Measurements from ENCODE around the gene ADARB1. TPM values are rescaled to one million over a fixed set of nuclear protein-coding genes. Genes with fewer than 3 reads are reported as not detected.

The ADARB1 gene
- total and polyA plus RNA-seq, 2 of the 4 experiments (the other 2 are of a cell fraction): 39.8 to 47.3 TPM

GRCh38 chr21:45079351-45079750, 5.0 kb downstream of the ADARB1 start:
- intact Hi-C loops (cut with micrococcal nuclease): no loop called here
- H4K8ac ChIP-seq (ENCODE audit: low read depth in 2 of 2, low read length in 2 of 2): peak overlapping the region in 1 of 2 experiments; percentile 52; a peak in 2 of 4 replicates
- no peaks in the 10 kb centered on the region for H3K9me3 ChIP-seq (ENCODE audit: control insufficient read depth, insufficient read depth, low read length)
- ChIA-PET POLR2A (ENCODE audit: unreplicated experiment) (no interaction called here), CTCF (no interaction called here)
- peak overlapping the region; percentile 39 for H2BK5ac ChIP-seq (ENCODE audit: low read depth, low read length, poor library complexity, severe bottlenecking)
- no peaks in the 10 kb centered on the region for H3K27me3 ChIP-seq (ENCODE audit: control insufficient read depth, insufficient read depth, low read length)
- H3K4ac ChIP-seq (ENCODE audit: low read depth, low read length): peak overlapping the region; percentile 48
- in situ Hi-C loops (cut with MboI; ENCODE audit: low sequenced_read_pairs): no loop called here
- no peak overlapping the region for H4K5ac ChIP-seq (ENCODE audit: low read depth, low read length)
- H2AFZ ChIP-seq (replicated peaks; ENCODE audit: low read length, poor library complexity): no peak overlapping the region
- H2AK5ac ChIP-seq (ENCODE audit: low read depth, low read length): peak overlapping the region; percentile 83
- no peak for TF ChIP-seq BHLHE40 (IDR thresholded peaks at IDR 0.05; ENCODE audit: low read depth, low read length)
- no peak for TF ChIP-seq CHD1 (IDR thresholded peaks at IDR 0.05; ENCODE audit: low read depth, low read length)
- no peak for TF ChIP-seq MXI1 (IDR thresholded peaks at IDR 0.05; ENCODE audit: borderline replicate concordance, low read depth, low read length)
- TF ChIP-seq USF2 (IDR thresholded peaks at IDR 0.05; ENCODE audit: low read depth, low read length): no peak
- TF ChIP-seq ELK1 (IDR thresholded peaks at IDR 0.05; ENCODE audit: borderline replicate concordance, low read depth, low read length): no peak
- no peak for TF ChIP-seq RAD21 (IDR thresholded peaks at IDR 0.05; ENCODE audit: low read length)
- no peak for TF ChIP-seq CTCF (conservative IDR thresholded peaks at IDR 0.05; ENCODE audit: low read depth, low read length)
- TF ChIP-seq NFE2L2 (IDR thresholded peaks at IDR 0.05; ENCODE audit: low read depth, low read length): no peak
- TF ChIP-seq MAZ (IDR thresholded peaks at IDR 0.05; ENCODE audit: borderline replicate concordance, low read depth, low read length): no peak
- TF ChIP-seq MAFK (IDR thresholded peaks at IDR 0.05; ENCODE audit: low read depth, low read length): no peak
- TF ChIP-seq FOS (IDR thresholded peaks at IDR 0.05; ENCODE audit: low read depth, low read length): no peak
- no peak for TF ChIP-seq CEBPB (IDR thresholded peaks at IDR 0.05; ENCODE audit: low read depth, low read length)
- TF ChIP-seq POLR2A (IDR thresholded peaks at IDR 0.05; ENCODE audit: low read depth, low read length): no peak
- H3K23ac ChIP-seq (ENCODE audit: low read depth, low read length): peak overlapping the region; percentile 34; the same call in 1 of the 2 replicates
- peak overlapping the region; percentile 64 for H3K27ac ChIP-seq (ENCODE audit: insufficient read depth, low read length)
- 0 out of 2 replicates have a peak overlapping the region, but pooled peaks have one; percentile 28 for H3K9ac ChIP-seq (ENCODE audit: low read depth, low read length)
- H3K79me1 ChIP-seq (ENCODE audit: low read depth in 1 of 2, low read length in 2 of 2): peaks cover 0 to 82% of the 10 kb centered on the region in 2 experiments; a peak in 3 of 4 replicates
- H2AK9ac ChIP-seq (replicated peaks; ENCODE audit: low read depth, low read length, poor library complexity): no peak overlapping the region
- no CpG with 5 or more reads among the region's 2 CpGs for WGBS, 2 experiments (ENCODE audit: extremely low coverage in 2 of 2, insufficient read length in 1 of 2)
- 0 out of 2 replicates have a peak overlapping the region, but pooled peaks have one; percentile 54 for H3K18ac ChIP-seq (ENCODE audit: low read depth, low read length)
- dilution Hi-C loops (cut with HindIII; ENCODE audit: low sequenced_read_pairs, unreplicated experiment): no loop called here
- DNase-seq: no peak
- no TSS peak for BruUV-seq (replicated peaks)
- H3K4me3 ChIP-seq (ENCODE audit: insufficient read depth, low read depth, low read length): no peak overlapping the region
- no peak overlapping the region; the same call in 1 of the 2 replicates for H3K56ac ChIP-seq (ENCODE audit: extremely low read depth, insufficient read depth, low read length)
- no peak overlapping the region for H4K91ac ChIP-seq (ENCODE audit: insufficient read depth, low read depth, low read length)
- H3K9me1 ChIP-seq (ENCODE audit: insufficient read depth, low read length): peaks cover 30% of the 10 kb centered on the region
- peak overlapping the region; percentile 23; the same call in 1 of the 2 replicates for H2BK120ac ChIP-seq (ENCODE audit: low read depth, low read length)
- peak overlapping the region; percentile 67; the same call in 1 of the 2 replicates for H3K14ac ChIP-seq (replicated peaks; ENCODE audit: low read depth, low read length)
- H4K20me1 ChIP-seq (ENCODE audit: insufficient read depth, low read length): peaks cover 85% of the 10 kb centered on the region
- no peak for ATAC-seq (ENCODE audit: low read depth)
- peaks cover 27% of the 10 kb centered on the region for H3K36me3 ChIP-seq (ENCODE audit: control insufficient read depth, insufficient read depth, low read length)
- H2BK20ac ChIP-seq (ENCODE audit: low read depth, low read length): no peak overlapping the region
- H3K4me2 ChIP-seq (ENCODE audit: low read depth, low read length): peak overlapping the region; percentile 39; the same call in 1 of the 2 replicates
- H3K4me1 ChIP-seq (ENCODE audit: control insufficient read depth, insufficient read depth, low read length): peaks cover 28% of the 10 kb centered on the region
- H2BK15ac ChIP-seq (ENCODE audit: low read depth, low read length): no peak overlapping the region

Data from IMR-90 (cell line).